Measurements from ENCODE around the gene AKAP12. TPM values are rescaled to one million over a fixed set of nuclear protein-coding genes. Genes with fewer than 3 reads are reported as not detected.

AKAP12 gene
- total and polyA plus RNA-seq, 2 experiments from 2014 or later = 66.5 to 84.9 TPM

- peaks cover 29% of the 10 kb centered on the region for H3K4me1 ChIP-seq (ENCODE audit: low read depth)
- no peak overlapping the region for H3K4me3 ChIP-seq
- H3K27me3 ChIP-seq = no peaks in the 10 kb centered on the region
- no peaks in the 10 kb centered on the region for H3K36me3 ChIP-seq
- TF ChIP-seq CTCF (IDR thresholded peaks at IDR 0.05; ENCODE audit: low read depth, low read length) = no peak
- DNase-seq (ENCODE audit: low read depth in 1 of 2, low spot score in 1 of 2) = no peak
- H3K27ac ChIP-seq = no peak overlapping the region
- H3K9me3 ChIP-seq (ENCODE audit: low read depth) = no peaks in the 10 kb centered on the region
These were observed 53.9 kb downstream of the AKAP12 start for GRCh38 chr6:151293688-151294016.

- no peaks in the 10 kb centered on the region for H3K9me3 ChIP-seq (ENCODE audit: low read depth)
- no peaks in the 10 kb centered on the region for H3K27me3 ChIP-seq
- DNase-seq (ENCODE audit: low read depth in 1 of 2, low spot score in 1 of 2) = no peak
- H3K4me3 ChIP-seq = no peak overlapping the region
- no peak for TF ChIP-seq CTCF (IDR thresholded peaks at IDR 0.05; ENCODE audit: low read depth, low read length)
- no peak overlapping the region for H3K27ac ChIP-seq
- no peaks in the 10 kb centered on the region for H3K36me3 ChIP-seq
- peaks cover 29% of the 10 kb centered on the region for H3K4me1 ChIP-seq (ENCODE audit: low read depth)
These were observed 54.9 kb downstream of the AKAP12 start for GRCh38 chr6:151294561-151295101.

- Histone ChIP-seq H3K27me3 (no peaks in the 10 kb centered on the region), H3K9me3 (ENCODE audit: low read depth) (no peaks in the 10 kb centered on the region), H3K4me3 (no peak overlapping the region), H3K27ac (no peak overlapping the region), H3K36me3 (no peaks in the 10 kb centered on the region), H3K4me1 (ENCODE audit: low read depth) (peaks cover 21% of the 10 kb centered on the region)
- no peak for TF ChIP-seq CTCF (IDR thresholded peaks at IDR 0.05; ENCODE audit: low read depth, low read length)
- DNase-seq (ENCODE audit: low read depth in 1 of 2, low spot score in 1 of 2) = no peak
These were observed 58.1 kb downstream of the AKAP12 start for GRCh38 chr6:151297886-151298285.

GRCh38 chr6:151299011-151299410 is 59.2 kb downstream of the AKAP12 start:
- peaks cover 21% of the 10 kb centered on the region for H3K4me1 ChIP-seq (ENCODE audit: low read depth)
- no peaks in the 10 kb centered on the region for H3K9me3 ChIP-seq (ENCODE audit: low read depth)
- no peaks in the 10 kb centered on the region for H3K27me3 ChIP-seq
- no peak overlapping the region for H3K4me3 ChIP-seq
- no peak for DNase-seq (ENCODE audit: low read depth in 1 of 2, low spot score in 1 of 2)
- H3K36me3 ChIP-seq = no peaks in the 10 kb centered on the region
- no peak overlapping the region for H3K27ac ChIP-seq
- TF ChIP-seq CTCF (IDR thresholded peaks at IDR 0.05; ENCODE audit: low read depth, low read length) = no peak

GRCh38 chr6:151300267-151300991 is 60.7 kb downstream of the AKAP12 start:
- TF ChIP-seq CTCF (IDR thresholded peaks at IDR 0.05; ENCODE audit: low read depth, low read length) = no peak
- Histone ChIP-seq H3K4me1 (ENCODE audit: low read depth) (peaks cover 9% of the 10 kb centered on the region), H3K9me3 (ENCODE audit: low read depth) (no peaks in the 10 kb centered on the region), H3K27me3 (no peaks in the 10 kb centered on the region), H3K27ac (no peak overlapping the region), H3K36me3 (no peaks in the 10 kb centered on the region), H3K4me3 (no peak overlapping the region)
- DNase-seq (ENCODE audit: low read depth in 1 of 2, low spot score in 1 of 2) = no peak

Measured in cardiac muscle cell (in vitro differentiated cells and primary cell).